Erythroblast (primary cell): ENCODE data around the gene SFSWAP.
"Not testable (repeated sequence)": the region's sequence is repeated elsewhere in the genome, so short reads cannot be mapped to it uniquely, and the experiment has no call there.

Experiments
- GATA1 ChIP-seq: IDR thresholded peaks from 2 replicates; pipeline ENCODE4 v1.6.1; 2011; ENCODE audit warnings: low read depth, mild to moderate bottlenecking, control low read depth, low read length, moderate library complexity
- POLR2A ChIP-seq: IDR thresholded peaks from 2 replicates; pipeline ENCODE4 v1.6.1; 2011; ENCODE audit warnings: mild to moderate bottlenecking, low read length

DNA sequence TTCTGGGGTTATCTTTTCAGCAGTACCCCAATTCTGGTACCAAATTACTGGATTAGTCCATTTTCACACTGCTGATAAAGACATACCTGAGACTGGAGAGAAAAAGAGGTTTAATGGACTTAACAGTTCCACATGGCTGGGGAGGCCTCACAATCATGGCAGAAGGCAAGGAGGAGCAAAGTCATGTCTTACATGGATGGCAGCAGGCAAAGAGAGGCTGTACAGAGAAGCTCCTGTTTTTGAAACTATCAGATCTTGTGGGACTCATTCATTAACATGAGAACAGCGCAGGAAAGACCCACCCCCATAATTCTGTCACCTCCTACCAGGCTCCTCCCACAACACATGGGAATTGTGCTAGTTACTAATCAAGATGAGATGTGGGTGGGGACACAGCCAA, 33.8 kb downstream of the SFSWAP start:
- TF ChIP-seq POLR2A, GATA1: not testable (repeated sequence)
